AG09309 (cell line): Measurements from ENCODE around the gene SFXN5.
A peak's percentile ranks its signal among the peaks of the same experiment; 100 is the strongest.
"Not testable (repeated sequence)": the region's sequence is repeated elsewhere in the genome, so short reads cannot be mapped to it uniquely, and the experiment has no call there.

Experiments used
- DNase-seq: peaks from one replicate; pipeline ENCODE4 v3.0.0-alpha.2; 2010; ENCODE audit warnings: low read depth
- H3K4me3 ChIP-seq: 2 replicates; pipeline ENCODE4 v1.5.1; 2011; ENCODE audit warnings: mild to moderate bottlenecking, low read depth, low read length, moderate library complexity; ENCODE audit not compliant: control insufficient read depth
- CTCF ChIP-seq: IDR thresholded peaks from 2 replicates; pipeline ENCODE4 v1.5.1; 2011; ENCODE audit warnings: mild to moderate bottlenecking, low read depth, low read length, inconsistent platforms; ENCODE audit not compliant: insufficient read depth, control insufficient read depth; ENCODE audit errors: missing control alignments

Gene SFXN5

GRCh38 chr2:73071360-73072128 is at the start of gene SFXN5:
Gene SFXN5, minus strand, starts transcription at chr2:73071712. Its CDS starts 7 bp downstream, at chr2:73071705.
- TF ChIP-seq CTCF = peak; percentile 22
- peak within 1 kb of the TSS; percentile 83 for H3K4me3 ChIP-seq
- peak; percentile 81 for DNase-seq

GRCh38 chr2:73119611-73120239 is 48.2 kb upstream of the SFXN5 start:
- DNase-seq, H3K4me3 ChIP-seq: not testable (repeated sequence)

GRCh38 chr2:73117441-73117840 is 45.9 kb upstream of the SFXN5 start:
- no peak for TF ChIP-seq CTCF
- DNase-seq = no peak
- no peak overlapping the region for H3K4me3 ChIP-seq

GRCh38 chr2:73116182-73116960 is 44.9 kb upstream of the SFXN5 start:
- DNase-seq = no peak
- H3K4me3 ChIP-seq = no peak overlapping the region
- no peak for TF ChIP-seq CTCF

GRCh38 chr2:73114273-73114867 is 42.9 kb upstream of the SFXN5 start:
- DNase-seq = no peak
- TF ChIP-seq CTCF = no peak
- H3K4me3 ChIP-seq = no peak overlapping the region

- peak; percentile 32 for DNase-seq
- TF ChIP-seq CTCF = no peak
- peak within 1 kb of the TSS; percentile 89 for H3K4me3 ChIP-seq
Measured at GRCh38 chr2:73112913-73113854, 41.7 kb upstream of the SFXN5 start, which contains the start of gene RAB11FIP5. Gene RAB11FIP5, minus strand, starts transcription at chr2:73112948. Its CDS starts 171 bp downstream, at chr2:73112777.
